Mucosa of rectum (tissue), 2 donors: ENCODE measurements around the gene RNASEH2C.
"Not testable (repeated sequence)": the region's sequence is repeated elsewhere in the genome, so short reads cannot be mapped to it uniquely, and the experiment has no call there.

Experiments used
- H3K27ac ChIP-seq, 2 donors: one replicate each; pipeline ENCODE4 v1.7.0; 2013; ENCODE audit warnings: inconsistent platforms in 2 of 2, low read depth in 2 of 2, low read length in 2 of 2
- H3K27me3 ChIP-seq, 2 donors: one replicate each; pipeline ENCODE4 v1.7.0; 2013; ENCODE audit warnings: low read length in 2 of 2; ENCODE audit not compliant: control insufficient read depth in 2 of 2, insufficient read depth in 2 of 2
- H3K36me3 ChIP-seq, 2 donors: one replicate each; pipeline ENCODE4 v1.7.0; 2013; ENCODE audit warnings: low read length in 2 of 2; ENCODE audit not compliant: control insufficient read depth in 2 of 2, insufficient read depth in 2 of 2
- H3K4me1 ChIP-seq, 2 donors: one replicate each; pipeline ENCODE4 v1.7.0; 2013; ENCODE audit warnings: low read length in 2 of 2, mild to moderate bottlenecking in 1 of 2; ENCODE audit not compliant: control insufficient read depth in 2 of 2, insufficient read depth in 2 of 2
- H3K4me3 ChIP-seq, 2 donors: one replicate each; pipeline ENCODE4 v1.7.0; 2013; ENCODE audit warnings: low read length in 2 of 2
- H3K9ac ChIP-seq, 2 donors: one replicate each; pipeline ENCODE4 v1.7.0; 2013; ENCODE audit warnings: low read length in 2 of 2, low read depth in 1 of 2, mild to moderate bottlenecking in 1 of 2
- H3K9me3 ChIP-seq, 2 donors: one replicate each; pipeline ENCODE4 v1.7.0; 2013; ENCODE audit warnings: low read length in 2 of 2; ENCODE audit not compliant: control insufficient read depth in 2 of 2
- donor health status: healthy.
- donor health status: Normal muscosa, but diverticular disease.

The RNASEH2C gene

DNA sequence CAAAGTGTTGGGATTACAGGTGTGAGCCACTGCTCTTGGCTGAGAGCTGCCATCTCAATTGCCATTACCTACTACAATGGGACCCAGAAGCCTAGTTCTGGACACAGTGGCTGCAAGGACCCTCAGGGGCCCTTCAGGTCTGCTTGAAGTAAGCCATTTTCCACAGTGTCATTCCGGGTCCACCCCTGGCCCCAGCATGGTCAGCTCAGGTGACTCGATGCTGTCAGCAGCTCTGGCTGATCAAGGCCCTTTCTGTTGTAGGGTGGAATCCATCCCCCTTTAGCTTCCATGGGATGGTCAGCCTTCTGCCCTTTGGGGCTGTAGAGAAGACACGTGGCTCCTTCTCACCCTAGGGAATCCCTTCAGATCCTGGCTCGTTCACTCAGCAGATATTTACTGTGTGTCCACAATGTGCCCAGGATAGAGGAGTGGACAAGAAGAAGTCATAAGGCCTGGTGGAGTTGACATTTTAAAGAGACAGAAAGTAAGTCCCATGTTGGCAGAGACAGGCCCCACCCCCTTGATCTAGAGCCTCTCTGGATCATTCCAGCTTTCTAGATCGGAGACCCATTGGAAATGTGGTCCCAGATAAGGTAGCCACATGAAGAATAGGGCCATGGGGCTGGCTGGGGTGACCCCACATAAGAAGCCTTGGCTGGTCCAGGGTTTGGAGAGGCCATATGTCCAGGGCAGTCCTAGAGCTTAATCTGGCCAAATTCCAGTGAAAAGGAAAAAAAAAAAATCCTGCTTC, 23.6 kb downstream of the RNASEH2C start:
- no peaks in the 10 kb centered on the region for H3K36me3 ChIP-seq
- H3K4me3 ChIP-seq, result no peak overlapping the region
- H3K4me1 ChIP-seq, result peaks cover 4 to 10% of the 10 kb centered on the region in 2 donors
- H3K27me3 ChIP-seq, result no peaks in the 10 kb centered on the region
- no peak overlapping the region for H3K9ac ChIP-seq
- H3K27ac ChIP-seq, result no peak overlapping the region
- H3K9me3 ChIP-seq, result no peaks in the 10 kb centered on the region

DNA sequence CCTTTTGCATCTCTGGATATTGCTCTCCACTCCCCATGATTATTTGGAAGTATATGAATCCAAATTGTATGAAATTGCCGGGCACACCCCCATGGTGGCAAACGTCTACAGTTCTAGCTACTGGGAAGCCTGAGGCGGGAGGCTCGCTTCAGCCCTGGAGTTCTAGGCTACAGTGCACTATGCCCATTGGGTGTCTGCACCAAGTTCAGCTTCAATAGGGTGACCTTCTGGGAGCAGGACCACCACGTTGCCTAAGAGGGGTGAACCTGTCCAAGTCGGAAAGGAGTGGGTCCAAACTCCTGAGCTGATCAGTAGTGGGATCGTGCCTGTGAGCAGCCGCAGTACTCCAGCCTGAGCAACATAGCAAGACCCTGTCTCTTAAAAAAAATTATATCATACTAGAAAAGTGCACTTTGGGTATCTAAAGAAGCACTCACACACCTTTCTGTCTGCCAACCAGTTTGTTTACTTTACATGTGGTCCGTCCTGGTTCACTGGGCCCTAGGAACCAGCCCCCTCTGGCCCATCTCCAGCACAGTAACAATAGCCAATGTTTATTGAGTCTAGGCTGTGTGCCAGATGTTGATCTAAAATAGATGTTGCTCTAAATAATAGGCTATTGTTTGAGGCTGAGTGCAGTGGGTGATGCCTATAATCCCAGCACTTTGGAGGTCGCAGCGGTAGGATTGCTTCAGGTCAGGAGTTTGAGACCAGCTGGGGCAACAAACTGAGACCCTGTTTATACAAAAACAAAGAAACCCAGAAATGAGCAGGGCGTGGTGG, 24.9 kb downstream of the RNASEH2C start:
- Histone ChIP-seq H3K9ac (peak overlapping the region; percentile 14 to 42), H3K36me3 (no peaks in the 10 kb centered on the region), H3K4me3 (no peak overlapping the region), H3K9me3 (no peaks in the 10 kb centered on the region), H3K27ac (peak overlapping the region; percentile 32 to 60), H3K27me3 (no peaks in the 10 kb centered on the region), H3K4me1 (peaks cover 4 to 10% of the 10 kb centered on the region in 2 donors)

GRCh38 chr11:65692367-65692766, 28.2 kb downstream of the RNASEH2C start:
- H3K27me3 ChIP-seq, result no peaks in the 10 kb centered on the region
- no peaks in the 10 kb centered on the region for H3K36me3 ChIP-seq
- no peak overlapping the region for H3K9ac ChIP-seq
- H3K27ac ChIP-seq, result no peak overlapping the region
- H3K4me1 ChIP-seq, result peaks cover 4 to 10% of the 10 kb centered on the region in 2 donors
- peak overlapping the region in 1 of 2 donors; percentile 45 for H3K4me3 ChIP-seq
- H3K9me3 ChIP-seq, result no peaks in the 10 kb centered on the region

DNA sequence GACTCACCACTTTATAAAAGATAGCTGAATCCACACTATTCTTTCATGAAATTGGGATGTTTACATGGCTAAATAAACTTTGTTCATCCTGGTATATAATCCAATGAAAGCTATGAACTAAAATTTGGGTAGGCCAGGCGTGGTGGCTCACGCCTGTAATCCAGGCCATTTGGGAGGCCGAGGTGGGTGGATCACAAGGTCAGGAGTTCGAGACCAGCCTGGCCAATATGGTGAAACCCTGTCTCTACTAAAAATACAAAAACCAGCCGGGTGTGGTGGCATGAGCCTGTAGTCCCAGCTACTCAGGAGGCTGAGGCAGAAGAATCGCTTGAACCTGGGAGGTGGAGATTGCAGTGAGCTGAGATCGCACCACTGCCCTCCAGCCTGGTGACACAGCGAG, 28.8 kb downstream of the RNASEH2C start:
- H3K27ac ChIP-seq, H3K4me1 ChIP-seq, H3K27me3 ChIP-seq, H3K9ac ChIP-seq, H3K36me3 ChIP-seq, H3K9me3 ChIP-seq, H3K4me3 ChIP-seq: not testable (repeated sequence)

DNA sequence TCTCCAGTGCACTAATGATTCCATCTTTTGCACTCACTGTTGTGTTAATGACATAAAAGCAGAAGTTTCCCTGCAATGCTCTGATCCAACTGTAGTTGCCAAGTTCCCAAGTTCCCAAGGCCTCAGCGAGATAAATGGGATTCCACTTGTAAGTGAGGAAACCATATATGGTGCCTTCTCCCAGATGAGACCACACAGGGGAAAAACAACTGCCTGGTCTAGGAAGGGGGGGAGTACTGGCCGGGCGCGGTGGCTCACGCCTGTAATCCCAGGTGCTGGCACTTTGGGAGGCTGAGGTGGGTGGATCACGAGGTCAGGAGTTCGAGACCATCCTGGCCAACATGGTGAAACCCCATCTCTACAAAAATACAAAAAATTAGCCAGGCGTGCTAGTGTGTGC, 34.6 kb downstream of the RNASEH2C start:
- Histone ChIP-seq H3K27ac (no peak overlapping the region), H3K9me3 (no peaks in the 10 kb centered on the region), H3K36me3 (no peaks in the 10 kb centered on the region), H3K9ac (no peak overlapping the region), H3K27me3 (no peaks in the 10 kb centered on the region), H3K4me3 (no peak overlapping the region), H3K4me1 (no peaks in the 10 kb centered on the region)

DNA sequence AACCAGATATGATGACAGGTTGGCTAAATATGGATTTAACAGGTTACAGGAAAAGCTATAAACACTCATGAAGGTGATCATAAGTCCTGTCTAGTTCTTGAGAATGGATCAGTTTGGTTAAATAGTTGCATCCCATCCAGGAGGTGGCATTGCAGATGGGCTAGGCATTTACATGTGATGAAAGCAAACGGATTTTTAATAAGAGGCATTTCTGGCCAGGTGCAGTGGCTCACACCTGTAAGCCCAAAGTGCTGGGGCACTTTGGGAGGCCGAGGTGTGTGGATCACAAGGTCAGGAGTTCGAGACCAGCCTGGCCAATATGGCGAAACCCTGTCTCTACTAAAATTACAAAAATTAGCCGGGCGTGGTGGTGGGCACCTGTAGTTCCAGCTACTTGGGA, 37.1 kb downstream of the RNASEH2C start:
- H3K9me3 ChIP-seq, H3K4me1 ChIP-seq, H3K27me3 ChIP-seq: not testable (repeated sequence)

DNA sequence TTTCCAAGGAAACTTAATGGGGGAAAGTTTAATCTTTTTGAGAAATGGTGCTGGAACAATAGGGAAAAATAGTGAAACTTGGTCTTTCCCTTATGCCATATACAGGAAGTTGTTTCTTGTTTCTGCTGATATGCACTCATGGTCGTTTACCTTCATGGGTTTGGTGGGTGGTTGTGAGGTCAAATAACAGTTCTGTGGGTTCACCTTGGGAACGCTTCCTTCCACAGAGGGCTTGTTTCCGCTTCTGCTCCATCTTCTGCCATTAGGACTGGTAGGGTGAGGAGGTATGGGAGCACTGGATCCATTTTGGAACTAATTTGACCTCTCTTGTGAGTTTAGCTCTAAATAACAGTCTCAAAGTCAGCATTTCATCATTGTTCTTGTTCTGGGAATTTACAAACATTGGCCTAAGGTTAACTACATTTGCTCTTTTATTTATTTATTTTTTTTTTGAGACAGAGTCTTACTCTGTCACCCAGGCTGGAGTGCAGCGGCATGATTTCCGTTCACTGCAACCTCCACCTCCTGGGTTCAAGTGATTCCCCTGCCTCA, 40.3 kb downstream of the RNASEH2C start:
- Histone ChIP-seq H3K27me3 (no peaks in the 10 kb centered on the region), H3K36me3 (no peaks in the 10 kb centered on the region), H3K4me1 (no peaks in the 10 kb centered on the region), H3K9me3 (no peaks in the 10 kb centered on the region), H3K9ac (no peak overlapping the region), H3K4me3 (no peak overlapping the region), H3K27ac (no peak overlapping the region)

More for the DNA sequence above, 37.1 kb downstream of the RNASEH2C start:
- not testable (repeated sequence) for H3K9ac ChIP-seq, H3K36me3 ChIP-seq, H3K4me3 ChIP-seq, H3K27ac ChIP-seq

DNA sequence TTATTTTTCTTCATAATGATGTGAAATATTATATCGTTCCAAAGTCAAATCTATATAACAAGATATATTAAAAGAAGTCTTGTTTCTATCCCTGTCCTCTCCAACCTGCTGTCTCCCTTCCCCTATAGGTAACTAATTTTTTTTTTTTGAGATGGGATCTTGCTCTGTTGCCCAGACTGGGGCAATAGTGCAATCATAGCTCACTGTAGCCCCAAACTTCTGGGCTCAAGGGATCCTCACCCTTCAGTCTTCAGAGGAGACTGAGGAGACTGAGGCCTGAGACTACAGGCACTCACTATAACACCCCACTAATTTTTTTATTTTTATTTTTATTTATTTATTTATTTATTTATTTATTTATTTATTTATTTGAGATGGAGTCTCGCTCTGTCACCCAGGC, 47.6 kb downstream of the RNASEH2C start:
- Histone ChIP-seq H3K27ac (no peak overlapping the region), H3K4me3 (no peak overlapping the region), H3K27me3 (no peaks in the 10 kb centered on the region), H3K4me1 (no peaks in the 10 kb centered on the region), H3K9me3 (no peaks in the 10 kb centered on the region), H3K36me3 (no peaks in the 10 kb centered on the region), H3K9ac (no peak overlapping the region)

GRCh38 chr11:65672180-65672860, 48.3 kb downstream of the RNASEH2C start:
- Histone ChIP-seq H3K27ac (no peak overlapping the region), H3K4me3 (no peak overlapping the region), H3K36me3 (no peaks in the 10 kb centered on the region), H3K27me3 (no peaks in the 10 kb centered on the region), H3K4me1 (no peaks in the 10 kb centered on the region), H3K9me3 (no peaks in the 10 kb centered on the region), H3K9ac (no peak overlapping the region)
